Measurements from ENCODE around the gene COL1A1. TPM values are rescaled to one million over a fixed set of nuclear protein-coding genes. Genes with fewer than 3 reads are reported as not detected.

COL1A1 gene
- polyA plus RNA-seq, 3 donors = 412 to 838 (median 505) TPM

- no peak for DNase-seq (ENCODE audit: extremely low read depth in 1 of 11, low read depth in 9 of 11, low spot score in 4 of 11)
These were observed 61.2 kb downstream of the COL1A1 start for GRCh38 chr17:50139950-50140885.

GRCh38 chr17:50139185-50139783 lies 62.1 kb downstream of the COL1A1 start:
- DNase-seq (ENCODE audit: extremely low read depth in 1 of 11, low read depth in 9 of 11, low spot score in 4 of 11) = no peak

GRCh38 chr17:50137042-50137441 lies 64.4 kb downstream of the COL1A1 start:
- DNase-seq (ENCODE audit: extremely low read depth in 1 of 11, low read depth in 9 of 11, low spot score in 4 of 11) = no peak

GRCh38 chr17:50136096-50136687 lies 65.2 kb downstream of the COL1A1 start:
- no peak for DNase-seq (ENCODE audit: extremely low read depth in 1 of 11, low read depth in 9 of 11, low spot score in 4 of 11)

GRCh38 chr17:50135316-50136095 lies 65.9 kb downstream of the COL1A1 start:
- DNase-seq (ENCODE audit: extremely low read depth in 1 of 11, low read depth in 9 of 11, low spot score in 4 of 11) = no peak

GRCh38 chr17:50134206-50135110 lies 67.0 kb downstream of the COL1A1 start:
- no peak for DNase-seq (ENCODE audit: extremely low read depth in 1 of 11, low read depth in 9 of 11, low spot score in 4 of 11)

- no peak for DNase-seq (ENCODE audit: extremely low read depth in 1 of 11, low read depth in 9 of 11, low spot score in 4 of 11)
These were observed 67.7 kb downstream of the COL1A1 start for GRCh38 chr17:50133769-50134099.

Other genes with a start within 250 kb of the COL1A1 start
- gene DLX4, start 232.4 kb downstream of the COL1A1 start, polyA plus RNA-seq (ENCODE audit: insufficient read length in 3 of 3) = under 1 TPM; 0.76 to 0.89 (median 0.85) TPM
- 1 to 10 TPM in 2 of 3 donors, under 1 TPM in 1; 0.92 to 1.5 (median 1.1) TPM for gene DLX3, start 206.4 kb downstream of the COL1A1 start, polyA plus RNA-seq (ENCODE audit: insufficient read length in 3 of 3)
- 100 to 1,000 TPM in 1 of 3 donors, 10 to 100 TPM in 2; 84.1 to 101 (median 93.0) TPM for gene ITGA3, start 145.5 kb downstream of the COL1A1 start, polyA plus RNA-seq (ENCODE audit: insufficient read length in 3 of 3)
- 100 to 1,000 TPM; 103 to 125 (median 110) TPM for gene PDK2, start 106.3 kb downstream of the COL1A1 start, polyA plus RNA-seq (ENCODE audit: insufficient read length in 3 of 3)
- gene SAMD14, start 71.5 kb downstream of the COL1A1 start, polyA plus RNA-seq (ENCODE audit: insufficient read length in 3 of 3) = 10 to 100 TPM; 13.2 to 19.4 (median 18.6) TPM
- 10 to 100 TPM; 39.5 to 59.3 (median 46.2) TPM for gene PPP1R9B, start 51.0 kb downstream of the COL1A1 start, polyA plus RNA-seq (ENCODE audit: insufficient read length in 3 of 3)
- 1 to 10 TPM in 1 of 3 donors, under 1 TPM in 2; 0.47 to 1.6 (median 0.98) TPM for gene SGCA, start 35.6 kb downstream of the COL1A1 start, polyA plus RNA-seq (ENCODE audit: insufficient read length in 3 of 3)
- gene TMEM92, start 72.8 kb upstream of the COL1A1 start, polyA plus RNA-seq (ENCODE audit: insufficient read length in 3 of 3) = 1 to 10 TPM; 1.7 to 3.3 (median 3.1) TPM
- 10 to 100 TPM; 15.6 to 29.2 (median 25.7) TPM for gene XYLT2, start 144.5 kb upstream of the COL1A1 start, polyA plus RNA-seq (ENCODE audit: insufficient read length in 3 of 3)
- gene MRPL27, start 171.6 kb upstream of the COL1A1 start, polyA plus RNA-seq (ENCODE audit: insufficient read length in 3 of 3) = 10 to 100 TPM; 71.1 to 81.8 (median 74.9) TPM
- gene EME1, start 171.6 kb upstream of the COL1A1 start, polyA plus RNA-seq (ENCODE audit: insufficient read length in 3 of 3) = 10 to 100 TPM in 1 of 3 donors, 1 to 10 TPM in 2; 8.6 to 11.0 (median 9.5) TPM
- gene LRRC59, start 195.9 kb upstream of the COL1A1 start, polyA plus RNA-seq (ENCODE audit: insufficient read length in 3 of 3) = 10 to 100 TPM; 54.4 to 68.9 (median 64.5) TPM
- gene ACSF2, start 224.6 kb upstream of the COL1A1 start, polyA plus RNA-seq (ENCODE audit: insufficient read length in 3 of 3) = 100 to 1,000 TPM in 2 of 3 donors, 10 to 100 TPM in 1; 97.8 to 112 (median 110) TPM